CD4-positive, alpha-beta T cell treated with Interleukin-17A for 4 hours (primary cell): ENCODE measurements around the gene RGS10.

Experiments
- DNase-seq: peaks from one replicate; pipeline ENCODE4 v3.0.0-alpha.2; 2020; ENCODE audit warnings: mixed read lengths

RGS10 gene

GRCh38 chr10:119495545-119495944, 47.0 kb downstream of the RGS10 start:
- DNase-seq: no peak

DNA sequence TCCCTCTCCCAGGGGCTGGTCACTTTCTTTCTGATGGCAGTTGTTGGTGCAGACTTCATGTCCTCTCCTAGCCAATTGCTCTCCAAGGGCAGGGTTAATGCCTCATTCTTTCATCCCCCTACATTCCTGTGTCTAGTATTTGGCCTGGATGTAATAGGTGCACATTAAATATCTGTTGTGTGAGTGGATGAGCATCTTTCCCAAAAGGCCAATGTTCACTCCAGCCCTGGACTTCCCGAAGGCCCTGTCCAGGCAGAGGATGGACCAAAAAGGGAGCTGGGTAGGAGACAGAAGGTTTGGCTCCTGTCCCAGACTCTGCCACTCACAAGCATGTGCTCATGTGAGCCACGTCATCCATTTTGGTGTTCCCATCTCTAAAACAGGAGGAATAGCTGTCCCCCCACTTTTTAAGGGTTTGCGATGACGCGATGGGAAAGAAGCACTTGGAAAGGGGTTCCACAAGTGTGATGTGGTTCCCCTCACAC, 47.5 kb downstream of the RGS10 start:
- no peak for DNase-seq

DNA sequence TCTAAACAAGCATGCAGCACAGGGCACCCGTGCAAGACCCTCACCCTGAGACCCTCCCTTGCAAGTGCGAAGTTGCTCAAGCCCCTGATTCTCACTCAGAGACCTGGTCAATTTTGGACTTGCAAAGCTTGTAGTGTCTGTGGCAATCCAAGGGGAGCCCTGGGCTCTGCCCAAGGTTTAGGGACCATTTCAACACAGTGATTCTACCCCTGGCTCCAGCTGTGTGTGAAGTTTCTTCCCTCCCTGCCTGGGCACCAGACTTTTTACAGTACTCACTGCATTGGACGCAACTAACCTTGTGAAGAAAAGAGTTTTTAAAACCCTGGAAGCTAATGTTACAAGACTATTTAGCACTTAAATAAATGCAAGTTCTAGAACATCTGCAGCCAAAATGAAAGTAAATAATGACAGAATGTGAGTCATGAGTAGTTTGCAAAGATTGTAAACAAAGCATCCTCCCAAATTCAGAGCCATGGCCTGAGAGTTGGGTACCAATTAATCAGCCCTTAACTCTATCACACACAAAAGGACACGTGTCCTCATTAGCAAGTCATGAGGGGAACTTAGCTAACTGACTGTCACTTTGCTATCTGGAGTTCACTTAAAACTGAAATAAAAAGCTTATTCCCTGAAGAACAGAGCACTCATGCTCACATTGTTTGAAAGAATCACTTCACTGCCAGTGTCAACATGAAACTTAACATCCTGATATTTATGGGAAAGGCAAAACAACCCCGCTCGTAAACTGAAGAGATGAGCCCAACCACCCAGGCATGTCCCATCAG, 48.1 kb downstream of the RGS10 start:
- no peak for DNase-seq

- DNase-seq: peak; percentile 38
Observed at GRCh38 chr10:119493155-119493554, 49.4 kb downstream of the RGS10 start.

DNA sequence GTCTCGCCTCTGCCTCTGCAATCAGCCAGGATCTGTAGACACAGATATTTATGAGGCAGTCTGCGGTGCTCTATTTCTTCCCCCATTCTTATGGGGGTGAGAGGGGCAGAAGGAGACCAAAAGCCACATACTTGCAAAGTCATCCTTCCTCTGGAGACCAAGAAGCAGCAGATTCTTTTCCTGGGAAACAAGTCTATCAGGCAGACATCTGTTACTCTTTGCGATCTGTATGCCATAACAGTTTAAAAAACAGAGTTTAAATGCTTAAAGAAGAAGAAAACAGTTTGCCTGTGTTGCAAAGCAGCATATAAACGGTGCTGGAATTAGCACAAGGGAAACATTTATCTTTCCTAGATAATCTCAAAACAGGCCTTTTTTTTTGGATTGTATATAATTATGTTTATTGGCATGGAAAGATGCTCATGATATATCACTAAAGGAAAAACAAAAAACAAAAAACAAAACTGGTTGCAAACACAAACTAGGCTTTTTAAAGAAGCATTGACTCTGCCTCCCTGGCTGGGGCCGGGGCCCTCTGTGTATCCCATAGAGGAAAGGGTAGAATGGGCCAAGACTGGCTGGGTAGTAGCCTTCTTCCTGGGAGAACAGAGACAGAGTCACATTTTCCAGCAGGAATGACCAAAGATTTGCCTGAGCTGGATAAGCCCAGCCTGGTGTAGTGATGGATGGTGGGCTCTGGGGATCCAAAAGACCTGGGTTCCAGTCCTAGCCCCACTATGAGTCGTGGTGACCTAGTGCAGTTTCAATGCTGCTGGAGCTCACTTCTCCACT, 50.4 kb downstream of the RGS10 start:
- DNase-seq: no peak

DNA sequence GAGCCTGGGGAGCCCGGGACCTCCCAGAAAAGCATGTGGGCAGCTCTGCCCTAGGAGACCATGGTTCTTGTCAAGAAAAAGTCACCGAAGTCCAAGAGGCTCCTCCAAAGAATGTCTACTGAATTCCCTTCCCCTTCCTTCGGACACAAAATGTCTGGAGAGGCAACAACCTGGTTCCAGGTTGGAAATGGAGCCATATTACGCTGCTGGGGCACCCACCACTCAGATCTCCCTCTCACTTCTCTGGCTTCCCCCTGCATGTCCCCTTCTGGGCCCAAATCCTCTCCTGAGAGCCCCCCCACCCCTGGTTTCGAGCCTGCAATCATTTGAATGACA, 52.6 kb downstream of the RGS10 start:
- DNase-seq: no peak

- no peak for DNase-seq
Observed at GRCh38 chr10:119488675-119489074, 53.8 kb downstream of the RGS10 start.

GRCh38 chr10:119483839-119484238, 58.7 kb downstream of the RGS10 start:
- no peak for DNase-seq

DNA sequence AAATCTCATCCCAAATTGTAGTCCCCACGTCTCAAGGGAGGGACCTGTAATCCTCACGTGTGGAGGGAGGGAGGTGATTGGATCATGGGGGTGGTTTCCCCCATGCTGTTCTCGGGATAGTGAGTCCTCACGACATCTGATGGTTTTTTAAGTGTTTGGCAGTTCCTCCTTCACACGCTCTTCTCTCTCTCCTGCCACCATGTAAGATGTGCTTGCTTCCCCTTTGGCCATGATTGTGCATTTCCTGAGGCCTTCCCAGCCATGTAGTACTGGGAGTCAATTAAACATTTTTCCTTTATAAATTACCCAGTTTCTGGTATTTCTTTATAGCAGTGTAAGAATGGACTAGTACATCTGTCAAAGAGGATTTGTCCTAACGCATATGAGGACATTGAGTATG, 59.5 kb downstream of the RGS10 start:
- no peak for DNase-seq

GRCh38 chr10:119481781-119482426, 60.6 kb downstream of the RGS10 start:
- DNase-seq: no peak

GRCh38 chr10:119480667-119481066, 61.9 kb downstream of the RGS10 start:
- DNase-seq: no peak

GRCh38 chr10:119479532-119479931, 63.0 kb downstream of the RGS10 start:
- DNase-seq: no peak

GRCh38 chr10:119478811-119479341, 63.6 kb downstream of the RGS10 start:
- DNase-seq: peak; percentile 32

DNA sequence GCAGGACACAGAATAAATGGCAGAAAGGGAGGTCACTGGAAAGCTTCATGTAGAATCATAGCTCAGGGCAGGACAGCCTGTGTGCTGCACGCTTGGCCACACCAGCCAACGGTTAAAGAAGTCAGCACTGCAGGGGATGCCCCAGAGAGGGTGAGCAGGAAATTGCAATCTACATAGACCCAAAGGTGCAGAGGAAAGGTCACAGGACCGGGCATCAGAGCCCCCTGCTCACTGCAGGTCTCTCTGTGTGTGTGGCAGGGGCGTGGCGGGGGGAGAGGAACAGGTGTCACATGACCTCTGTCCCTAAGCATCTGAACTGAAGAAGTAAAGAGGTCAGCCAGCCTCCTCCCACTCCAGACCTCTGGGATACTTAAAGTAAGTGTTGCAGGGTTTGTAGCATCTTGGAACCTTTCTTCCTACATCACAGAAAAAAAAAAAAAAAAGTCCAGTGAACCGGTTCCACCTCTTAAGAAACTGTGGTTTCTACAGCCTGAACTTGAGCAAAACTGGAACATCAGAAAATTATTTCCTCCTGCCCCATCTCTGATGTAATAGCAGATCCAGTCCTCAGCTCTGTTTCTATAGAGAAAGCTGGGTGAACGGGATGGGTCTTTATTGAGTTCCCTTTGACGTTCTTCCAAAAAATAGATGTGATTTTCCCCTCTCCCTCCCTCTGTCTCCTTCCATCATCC, 64.3 kb downstream of the RGS10 start:
- DNase-seq: peak; percentile 50

DNA sequence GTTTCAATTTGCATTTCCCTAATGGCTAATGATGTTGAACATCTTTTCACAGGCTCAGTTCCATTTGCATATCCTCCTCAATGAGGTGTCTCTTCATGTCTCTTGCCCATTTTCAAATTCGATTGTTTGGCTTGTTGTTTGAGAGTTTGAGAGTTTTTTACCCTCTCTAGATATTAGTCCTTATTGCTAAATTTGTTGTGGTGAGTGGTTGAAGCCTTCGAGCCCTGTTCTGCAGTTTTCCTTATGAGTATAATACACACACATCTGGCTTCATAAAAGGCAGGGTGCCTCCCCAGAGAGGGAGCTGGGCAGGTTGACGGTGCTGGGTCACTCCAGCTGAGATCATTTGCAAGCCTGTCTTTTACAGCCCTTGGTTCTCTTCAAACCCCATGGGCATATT, 65.1 kb downstream of the RGS10 start:
- no peak for DNase-seq

DNA sequence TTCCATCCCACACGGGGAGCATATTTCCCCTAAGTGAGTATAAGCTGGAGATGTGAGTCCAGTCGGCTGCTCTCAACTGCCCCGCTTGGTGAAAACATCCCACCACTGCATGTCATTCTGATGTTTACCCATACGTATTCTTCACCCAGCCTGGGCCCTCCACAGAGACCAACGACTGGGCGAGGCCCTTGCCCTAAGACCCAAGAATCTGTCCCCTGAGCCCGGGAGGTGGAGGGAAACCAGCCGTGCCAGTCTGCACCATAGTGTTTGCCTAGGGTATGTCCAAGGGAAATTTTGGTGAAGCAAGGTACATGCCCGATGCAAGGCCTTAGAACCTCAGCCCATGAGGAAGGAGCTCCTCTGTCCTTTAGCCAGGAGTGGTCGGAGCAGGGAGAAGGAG, 67.9 kb downstream of the RGS10 start:
- no peak for DNase-seq

DNA sequence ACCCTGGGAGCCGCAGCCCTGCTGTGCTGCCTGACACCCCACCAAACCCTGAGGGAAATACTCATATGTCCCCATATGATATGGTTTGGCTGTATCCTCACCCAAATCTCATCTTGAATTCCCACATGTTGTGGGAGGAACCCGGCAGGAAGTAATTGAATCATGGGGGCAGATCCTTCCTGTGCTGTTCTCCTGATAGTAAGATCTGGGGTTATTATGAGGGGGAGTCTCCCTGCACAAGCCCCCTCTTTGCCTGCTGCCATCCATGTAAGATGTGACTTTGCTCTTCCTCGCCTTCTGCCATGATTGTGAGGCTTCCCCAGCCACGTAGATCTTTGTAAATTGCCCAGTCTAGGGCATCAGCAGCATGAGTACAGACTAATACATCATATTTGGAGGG, 68.7 kb downstream of the RGS10 start:
- no peak for DNase-seq

- no peak for DNase-seq
Observed at GRCh38 chr10:119470920-119471702, 71.4 kb downstream of the RGS10 start.

- DNase-seq: no peak
Observed at GRCh38 chr10:119469846-119470245, 72.7 kb downstream of the RGS10 start.

- no peak for DNase-seq
Observed at GRCh38 chr10:119469325-119469707, 73.2 kb downstream of the RGS10 start.

GRCh38 chr10:119468542-119469324, 73.8 kb downstream of the RGS10 start:
- DNase-seq: no peak
